Measurements from ENCODE around the gene ARHGAP30.

Gene ARHGAP30

DNA sequence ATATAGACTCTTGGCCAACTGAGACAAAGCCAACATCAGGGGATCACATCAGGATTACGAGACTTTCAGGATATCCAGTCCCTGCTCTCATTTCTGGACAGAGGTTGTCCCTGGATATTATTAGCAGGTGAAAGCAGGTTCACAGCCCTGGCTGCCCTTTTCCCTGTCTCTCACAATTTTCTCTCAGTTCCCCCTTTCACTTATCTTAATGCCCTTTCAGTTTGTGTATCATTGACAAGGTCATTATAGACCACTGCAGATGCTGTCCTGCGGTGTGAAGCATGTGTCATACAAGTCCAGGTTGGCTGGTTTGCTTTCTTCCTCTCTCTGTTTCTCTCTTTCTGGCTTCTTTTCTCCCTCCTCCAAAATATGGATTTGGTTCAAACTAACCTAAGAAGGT is 26.3 kb upstream of the ARHGAP30 start:
- H3K27ac ChIP-seq, result no peak overlapping the region
- no peak for TF ChIP-seq ZFX (IDR thresholded peaks at IDR 0.05)
- TF ChIP-seq, protein P1, sequence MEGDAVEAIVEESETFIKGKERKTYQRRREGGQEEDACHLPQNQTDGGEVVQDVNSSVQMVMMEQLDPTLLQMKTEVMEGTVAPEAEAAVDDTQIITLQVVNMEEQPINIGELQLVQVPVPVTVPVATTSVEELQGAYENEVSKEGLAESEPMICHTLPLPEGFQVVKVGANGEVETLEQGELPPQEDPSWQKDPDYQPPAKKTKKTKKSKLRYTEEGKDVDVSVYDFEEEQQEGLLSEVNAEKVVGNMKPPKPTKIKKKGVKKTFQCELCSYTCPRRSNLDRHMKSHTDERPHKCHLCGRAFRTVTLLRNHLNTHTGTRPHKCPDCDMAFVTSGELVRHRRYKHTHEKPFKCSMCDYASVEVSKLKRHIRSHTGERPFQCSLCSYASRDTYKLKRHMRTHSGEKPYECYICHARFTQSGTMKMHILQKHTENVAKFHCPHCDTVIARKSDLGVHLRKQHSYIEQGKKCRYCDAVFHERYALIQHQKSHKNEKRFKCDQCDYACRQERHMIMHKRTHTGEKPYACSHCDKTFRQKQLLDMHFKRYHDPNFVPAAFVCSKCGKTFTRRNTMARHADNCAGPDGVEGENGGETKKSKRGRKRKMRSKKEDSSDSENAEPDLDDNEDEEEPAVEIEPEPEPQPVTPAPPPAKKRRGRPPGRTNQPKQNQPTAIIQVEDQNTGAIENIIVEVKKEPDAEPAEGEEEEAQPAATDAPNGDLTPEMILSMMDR (conservative IDR thresholded peaks at IDR 0.05), result no peak

DNA sequence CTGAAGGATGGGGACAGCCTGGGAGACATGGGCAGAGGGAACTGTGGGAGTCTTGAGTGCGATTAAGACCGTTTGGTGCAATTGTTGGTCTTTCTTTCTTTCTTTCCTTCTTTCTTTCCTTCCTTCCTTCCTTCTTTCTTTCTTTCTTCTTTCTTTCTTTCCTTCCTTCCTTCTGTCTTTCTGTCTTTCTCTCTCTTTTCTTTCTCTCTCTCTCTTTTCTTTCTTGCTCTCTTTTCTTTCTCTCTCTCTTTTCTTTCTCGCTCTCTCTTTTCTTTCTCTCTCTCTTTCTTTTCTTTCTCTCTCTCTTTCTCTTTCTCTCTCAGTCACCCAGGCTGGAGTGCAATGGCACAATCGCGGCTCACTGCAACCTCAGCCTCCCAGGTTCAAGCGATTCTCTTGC is 25.5 kb upstream of the ARHGAP30 start:
- TF ChIP-seq, protein P1 (conservative IDR thresholded peaks at IDR 0.05), result no peak

DNA sequence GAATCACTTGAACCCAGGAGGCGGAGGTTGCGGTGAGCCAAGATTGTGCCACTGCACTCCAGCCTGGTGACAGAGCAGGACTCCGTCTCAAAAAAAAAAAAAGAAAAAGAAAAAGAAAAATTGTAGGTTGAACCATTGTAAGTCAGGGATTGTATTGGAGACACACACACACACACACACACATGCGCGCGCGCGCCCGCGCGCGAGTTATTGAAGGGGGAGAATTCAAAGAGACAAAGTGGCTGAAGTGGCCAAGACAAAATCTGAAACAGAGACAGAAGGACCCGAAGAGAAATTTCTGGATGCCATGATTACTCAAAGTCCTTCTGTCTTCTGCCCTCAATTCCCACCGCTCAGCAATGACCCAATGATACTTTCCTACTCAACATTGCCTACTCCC is 24.8 kb upstream of the ARHGAP30 start:
- TF ChIP-seq, protein P1 (conservative IDR thresholded peaks at IDR 0.05), result no peak
- TF ChIP-seq ZFX (IDR thresholded peaks at IDR 0.05), result no peak
- no peak overlapping the region for H3K27ac ChIP-seq

More for the DNA sequence above, 25.5 kb upstream of the ARHGAP30 start:
- no peak overlapping the region for H3K27ac ChIP-seq

DNA sequence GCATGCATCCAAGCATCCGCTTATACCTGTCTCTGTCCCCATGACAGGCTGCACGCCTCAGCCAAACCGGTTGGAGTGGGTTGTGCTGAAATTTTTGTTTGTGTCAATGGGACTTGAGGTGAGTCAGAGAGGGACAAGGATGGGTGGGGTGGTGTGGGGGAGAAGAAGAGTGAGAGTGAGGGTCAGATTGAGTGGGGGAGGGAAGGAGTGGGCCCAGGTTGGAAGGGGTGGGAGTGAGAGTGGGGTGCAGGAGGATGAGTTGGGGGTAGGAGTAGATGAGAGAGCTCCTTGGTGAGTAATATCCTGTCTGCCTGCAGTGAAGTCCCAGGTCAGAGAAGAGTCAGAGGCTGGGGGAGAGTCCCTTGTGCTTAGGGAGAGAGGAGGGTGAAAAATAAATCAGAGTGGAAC is 22.9 kb upstream of the ARHGAP30 start:
- H3K27ac ChIP-seq, result no peak overlapping the region
- TF ChIP-seq, protein P1 (conservative IDR thresholded peaks at IDR 0.05), result no peak
- TF ChIP-seq ZFX (IDR thresholded peaks at IDR 0.05), result no peak

DNA sequence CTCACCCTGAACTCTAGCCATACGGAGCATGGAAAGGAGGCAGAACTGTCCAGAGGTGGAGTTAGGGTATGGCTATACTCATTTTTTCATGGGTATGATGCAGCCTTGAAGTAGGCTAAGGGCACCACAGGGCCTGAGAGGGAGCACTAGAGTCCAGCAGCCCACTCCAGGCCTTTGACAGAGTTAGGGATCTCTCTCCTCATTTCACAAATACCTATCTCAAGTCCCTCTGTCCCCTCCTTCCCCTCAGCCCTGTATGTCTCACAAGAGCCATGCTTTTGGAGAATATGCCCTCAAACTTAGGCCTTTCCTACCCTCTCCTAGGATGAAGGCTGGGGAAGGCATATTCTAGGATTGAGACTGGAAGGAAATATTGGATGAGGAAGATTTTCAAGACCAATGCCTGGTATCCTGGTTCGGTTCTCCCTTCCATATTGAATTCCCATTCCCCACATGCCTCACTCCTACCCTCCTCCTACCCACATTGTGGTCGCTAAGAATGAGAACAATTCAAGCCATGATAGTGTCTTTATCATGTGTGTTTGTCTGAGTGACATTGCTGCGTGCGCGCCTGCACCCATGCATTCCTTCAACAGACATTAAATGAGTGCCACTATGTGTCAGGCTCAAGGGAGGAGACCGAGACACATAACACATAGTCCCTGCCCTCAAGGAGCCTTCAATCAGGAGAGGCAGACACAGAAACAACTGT is 22.3 kb upstream of the ARHGAP30 start:
- no peak overlapping the region for H3K27ac ChIP-seq
- TF ChIP-seq ZFX (IDR thresholded peaks at IDR 0.05), result no peak
- TF ChIP-seq, protein P1 (conservative IDR thresholded peaks at IDR 0.05), result no peak

DNA sequence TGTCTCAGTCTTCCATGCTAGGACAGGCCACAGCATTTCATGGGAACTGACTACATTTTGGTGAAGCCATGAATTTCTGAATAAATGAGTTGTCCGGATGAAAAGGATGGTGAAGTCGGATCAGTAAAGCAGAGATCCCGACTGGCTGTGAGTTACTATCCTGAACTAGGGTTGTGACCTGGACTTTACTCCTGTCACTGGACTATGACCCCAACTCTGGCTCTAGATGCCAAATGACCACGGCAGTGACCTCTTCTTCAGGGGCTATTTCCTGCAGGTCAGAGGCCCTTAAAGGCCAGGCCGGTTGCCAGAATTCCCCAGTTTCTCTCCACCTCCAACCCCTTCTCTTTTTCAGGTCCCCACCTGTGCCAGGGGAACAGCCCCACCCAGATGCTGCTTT is 21.4 kb upstream of the ARHGAP30 start:
- TF ChIP-seq, protein P1 (conservative IDR thresholded peaks at IDR 0.05), result no peak
- no peak for TF ChIP-seq ZFX (IDR thresholded peaks at IDR 0.05)
- H3K27ac ChIP-seq, result no peak overlapping the region

DNA sequence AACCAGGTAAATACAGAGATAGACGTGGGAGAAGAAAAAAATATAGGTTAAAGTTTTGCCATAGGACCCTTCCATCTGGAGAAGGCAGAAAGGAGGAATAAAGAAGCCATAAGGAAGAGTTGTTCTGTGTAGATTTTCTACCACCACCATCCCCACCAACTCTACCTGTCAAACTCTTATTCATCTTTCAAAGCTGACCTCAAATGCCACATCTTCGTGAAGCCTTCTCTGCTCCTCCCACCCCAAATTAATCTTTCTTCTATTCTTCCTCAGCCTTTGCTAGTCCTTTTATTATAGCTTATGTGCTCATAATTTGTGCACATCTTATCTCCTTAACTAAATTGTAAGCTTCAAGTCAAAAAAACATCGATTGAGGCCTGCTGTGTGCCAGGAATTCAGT is 20.9 kb upstream of the ARHGAP30 start:
- H3K27ac ChIP-seq, result no peak overlapping the region
- TF ChIP-seq, protein P1 (conservative IDR thresholded peaks at IDR 0.05), result no peak
- no peak for TF ChIP-seq ZFX (IDR thresholded peaks at IDR 0.05)
